Neuron (in vitro differentiated cells): Measurements from ENCODE around the gene UBE2I.
"Not testable (repeated sequence)": the region's sequence is repeated elsewhere in the genome, so short reads cannot be mapped to it uniquely, and the experiment has no call there.

Experiments
- H2AFZ ChIP-seq: one replicate; pipeline ENCODE4 v1.6.1; 2013; ENCODE audit warnings: low read depth, mild to moderate bottlenecking, inconsistent platforms, low read length, moderate library complexity
- H3K27me3 ChIP-seq: one replicate; pipeline ENCODE4 v1.6.1; 2013; ENCODE audit warnings: low read length; ENCODE audit not compliant: insufficient read depth
- H3K36me3 ChIP-seq: one replicate; pipeline ENCODE4 v1.6.1; 2013; ENCODE audit warnings: low read length; ENCODE audit not compliant: insufficient read depth
- H3K4me1 ChIP-seq: one replicate; pipeline ENCODE4 v1.6.1; 2013; ENCODE audit warnings: low read length; ENCODE audit not compliant: insufficient read depth
- H3K4me3 ChIP-seq: 2 replicates; pipeline ENCODE4 v1.5.1; 2013; ENCODE audit warnings: mild to moderate bottlenecking, low read length, moderate library complexity
- H3K9me3 ChIP-seq: one replicate; pipeline ENCODE4 v1.6.1; 2013; ENCODE audit warnings: low read length

Gene UBE2I

DNA sequence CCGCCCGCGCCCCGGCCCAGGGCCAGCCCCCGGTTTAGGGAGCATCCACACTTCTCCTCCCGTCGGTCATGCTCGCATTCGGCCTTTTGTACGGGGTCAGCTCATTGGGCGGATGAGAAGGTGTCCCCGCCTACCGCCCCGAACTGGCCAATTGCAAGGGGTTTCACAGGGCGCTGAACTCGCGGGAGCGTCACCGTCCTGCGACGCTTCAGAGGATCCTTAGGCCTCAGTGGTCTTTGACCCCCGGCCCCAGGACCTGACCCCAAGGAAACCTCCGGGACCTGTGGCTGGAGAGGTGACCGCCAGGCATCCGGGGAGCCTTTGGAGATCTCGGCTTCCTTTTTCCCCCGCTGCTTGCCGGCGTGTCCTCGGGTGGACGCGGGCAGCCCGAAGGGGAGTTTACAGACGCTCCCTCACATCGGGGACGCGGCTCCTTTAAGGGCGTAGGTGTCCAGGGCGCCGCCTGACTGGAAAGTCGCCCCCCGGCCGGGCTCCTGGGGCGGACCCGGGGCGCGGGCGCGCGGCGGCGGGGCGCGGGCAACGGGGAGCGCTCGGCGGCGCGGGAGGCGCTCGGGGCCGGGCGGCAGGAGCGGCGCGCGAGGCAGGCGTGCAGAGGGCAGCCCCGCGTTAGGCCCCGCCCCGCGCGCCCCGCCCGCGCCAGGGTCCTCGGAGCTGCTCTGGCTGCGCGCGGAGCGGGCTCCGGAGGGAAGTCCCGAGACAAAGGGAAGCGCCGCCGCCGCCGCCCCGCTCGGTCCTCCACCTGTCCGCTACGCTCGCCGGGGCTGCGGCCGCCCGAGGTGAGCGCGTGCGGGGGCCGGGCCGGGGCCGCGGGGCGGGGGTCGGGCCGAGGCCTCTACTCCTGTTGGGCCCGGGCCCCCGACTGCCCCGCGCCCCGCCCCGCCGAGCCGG, at the start of gene UBE2I:
Gene UBE2I, plus strand, starts transcription at position 660 of the 909 bp plus-strand sequence. CDS start 4,395 bp downstream, outside the sequence.
- Histone ChIP-seq H3K27me3 (no peaks in the 10 kb centered on the region), H3K4me1 (peaks cover 24% of the 10 kb centered on the region), H3K4me3 (peak within 1 kb of the TSS; percentile 89), H2AFZ (peak within 1 kb of the TSS; percentile 58), H3K9me3 (no peaks in the 10 kb centered on the region), H3K36me3 (peaks cover 24% of the 10 kb centered on the region)

DNA sequence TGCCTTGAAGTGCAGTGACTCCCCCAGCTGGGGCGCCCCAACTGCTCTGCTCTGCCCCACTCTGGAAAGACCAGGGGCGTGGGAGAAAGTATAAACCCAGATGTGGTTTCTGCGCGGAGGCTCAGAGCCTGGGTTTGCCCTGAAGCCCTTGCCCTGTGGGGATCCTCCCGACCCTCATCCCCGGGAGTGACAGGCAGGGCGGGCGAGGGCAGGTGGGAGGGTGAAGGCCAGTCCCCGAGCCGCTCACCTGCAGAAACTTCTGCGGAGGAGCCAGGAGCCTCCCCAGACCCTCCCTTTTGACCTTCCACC, 49.7 kb upstream of the UBE2I start:
- Histone ChIP-seq H3K9me3 (no peaks in the 10 kb centered on the region), H3K4me1 (no peaks in the 10 kb centered on the region), H3K27me3 (peaks cover 42% of the 10 kb centered on the region), H3K36me3 (no peaks in the 10 kb centered on the region), H2AFZ (no peak overlapping the region), H3K4me3 (no peak overlapping the region)

DNA sequence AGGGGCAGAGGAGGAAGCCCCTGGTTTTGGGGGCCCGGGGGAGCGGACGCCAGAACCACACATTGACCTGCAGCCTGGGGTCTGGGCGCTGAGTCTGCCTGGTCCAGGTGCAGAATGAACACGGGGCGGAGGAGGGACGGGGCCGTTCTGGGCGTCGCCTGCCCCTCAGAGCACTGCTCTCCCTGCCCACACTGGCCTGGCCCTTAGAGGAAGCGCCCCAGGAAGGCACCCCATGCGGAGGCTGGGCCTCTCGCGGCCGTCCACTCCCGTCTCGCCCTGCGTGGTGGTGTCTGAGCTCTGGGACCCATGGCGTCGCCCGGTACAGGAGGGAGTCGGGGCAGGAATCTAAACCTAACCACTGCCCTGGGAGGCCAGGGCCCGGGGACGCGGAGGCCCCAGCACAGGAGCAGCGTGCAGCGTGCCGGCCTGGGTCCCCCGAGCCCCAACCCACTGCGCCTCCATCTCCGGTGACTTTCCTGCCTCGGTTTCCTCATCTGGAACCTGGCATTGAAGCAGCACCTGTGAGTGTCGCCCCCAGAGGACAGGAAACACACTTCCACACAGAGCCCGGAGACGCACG, 49.2 kb upstream of the UBE2I start:
- peaks cover 42% of the 10 kb centered on the region for H3K27me3 ChIP-seq
- H3K9me3 ChIP-seq, result peaks cover 2% of the 10 kb centered on the region
- no peak overlapping the region for H3K4me3 ChIP-seq
- H3K36me3 ChIP-seq, result no peaks in the 10 kb centered on the region
- no peaks in the 10 kb centered on the region for H3K4me1 ChIP-seq
- H2AFZ ChIP-seq, result no peak overlapping the region

DNA sequence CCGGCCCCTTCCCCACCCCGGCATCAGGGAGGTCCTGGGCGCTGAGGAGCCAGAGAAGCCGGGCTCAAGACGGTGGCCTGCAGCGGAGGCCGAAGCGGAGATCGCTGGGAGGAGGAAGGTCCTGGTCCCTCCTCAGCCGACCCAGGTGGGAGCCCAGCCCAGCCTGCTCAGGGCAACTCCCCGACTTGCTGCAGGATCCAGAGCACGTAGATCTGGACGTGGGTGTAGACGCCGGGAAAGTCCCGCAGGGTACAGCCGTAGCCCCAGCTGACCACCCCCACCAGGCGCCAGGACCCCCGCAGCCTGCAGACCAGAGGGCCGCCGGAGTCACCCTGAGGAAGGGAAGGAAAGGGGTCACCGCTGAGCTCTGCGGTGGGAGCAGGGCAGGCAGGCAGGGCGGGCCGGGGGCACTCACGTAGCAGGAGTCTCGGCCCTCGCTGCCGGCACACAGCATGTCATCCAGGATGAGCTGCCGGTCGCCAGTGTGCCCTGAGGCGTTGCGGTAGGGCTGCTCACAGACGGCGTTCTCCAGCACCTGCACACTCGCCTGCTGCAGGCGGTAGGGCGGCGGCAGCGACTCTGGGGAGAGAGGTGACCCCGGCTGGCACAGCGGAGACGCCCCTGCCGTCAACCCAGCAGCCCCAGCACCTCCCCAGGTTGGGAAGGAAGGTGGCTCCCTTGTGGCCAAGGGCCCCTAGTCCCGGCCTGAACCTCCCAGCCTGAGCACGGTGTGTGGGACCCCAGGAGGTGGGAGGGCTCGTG, 48.1 kb upstream of the UBE2I start:
- H3K36me3 ChIP-seq, result no peaks in the 10 kb centered on the region
- peaks cover 2% of the 10 kb centered on the region for H3K9me3 ChIP-seq
- peaks cover 42% of the 10 kb centered on the region for H3K27me3 ChIP-seq
- H3K4me1 ChIP-seq, result no peaks in the 10 kb centered on the region
- no peak overlapping the region for H2AFZ ChIP-seq
- H3K4me3 ChIP-seq, result no peak overlapping the region

DNA sequence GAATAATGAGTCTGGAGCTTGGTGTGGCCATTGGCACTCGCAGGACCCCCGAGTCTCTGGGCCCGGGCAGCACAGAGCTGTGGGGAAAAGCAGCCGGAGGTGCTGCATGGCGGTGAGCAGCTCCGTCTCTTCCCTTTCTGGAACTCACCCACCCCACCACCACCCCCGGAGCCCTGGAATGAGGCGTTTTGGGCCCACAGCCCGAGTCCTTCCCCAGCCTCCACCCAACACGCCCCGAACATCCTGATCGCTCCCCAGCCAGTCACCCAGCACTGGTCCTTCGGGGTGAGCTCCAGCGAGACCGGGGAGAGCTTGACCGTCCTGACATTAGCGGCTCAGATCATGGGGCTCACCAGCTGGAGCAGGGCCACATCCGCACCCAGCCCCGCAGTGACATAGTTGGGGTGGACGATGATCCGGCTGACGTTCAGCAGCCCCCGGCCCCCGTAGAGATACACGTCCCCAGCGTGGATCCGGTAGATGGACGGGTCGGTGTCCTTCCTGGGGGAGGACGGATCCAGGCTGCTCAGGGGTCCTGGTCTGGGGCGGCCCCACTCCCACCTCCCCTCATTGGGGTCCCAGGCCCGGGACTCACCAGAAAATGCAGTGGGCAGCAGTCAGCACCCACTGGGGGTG, 47.1 kb upstream of the UBE2I start:
- H3K27me3 ChIP-seq, result peaks cover 42% of the 10 kb centered on the region
- peaks cover 2% of the 10 kb centered on the region for H3K9me3 ChIP-seq
- no peaks in the 10 kb centered on the region for H3K4me1 ChIP-seq
- H2AFZ ChIP-seq, result no peak overlapping the region
- no peak overlapping the region for H3K4me3 ChIP-seq
- no peaks in the 10 kb centered on the region for H3K36me3 ChIP-seq

DNA sequence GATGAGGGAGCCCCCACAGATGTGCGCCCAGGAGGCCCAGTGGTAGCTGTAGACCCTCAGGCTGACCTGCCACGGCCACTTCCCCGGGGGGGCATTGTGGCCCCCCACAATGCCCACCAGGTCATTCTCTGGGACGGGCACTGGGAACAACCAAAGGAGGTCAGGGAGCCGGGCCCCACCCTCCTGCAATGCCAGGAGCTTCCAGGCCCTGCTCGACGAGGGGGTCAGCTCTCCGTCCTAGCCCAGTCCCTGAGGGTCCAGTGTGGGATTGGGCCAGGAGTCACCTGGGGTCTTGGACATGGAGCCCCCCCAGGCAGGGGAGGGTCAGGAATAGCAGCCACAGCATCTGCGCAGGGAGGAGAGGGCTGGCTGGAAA, 46.6 kb upstream of the UBE2I start:
- H3K36me3 ChIP-seq, result no peaks in the 10 kb centered on the region
- H3K27me3 ChIP-seq, result peaks cover 39% of the 10 kb centered on the region
- H3K9me3 ChIP-seq, result peaks cover 2% of the 10 kb centered on the region
- no peak overlapping the region for H2AFZ ChIP-seq
- no peaks in the 10 kb centered on the region for H3K4me1 ChIP-seq
- H3K4me3 ChIP-seq, result no peak overlapping the region

DNA sequence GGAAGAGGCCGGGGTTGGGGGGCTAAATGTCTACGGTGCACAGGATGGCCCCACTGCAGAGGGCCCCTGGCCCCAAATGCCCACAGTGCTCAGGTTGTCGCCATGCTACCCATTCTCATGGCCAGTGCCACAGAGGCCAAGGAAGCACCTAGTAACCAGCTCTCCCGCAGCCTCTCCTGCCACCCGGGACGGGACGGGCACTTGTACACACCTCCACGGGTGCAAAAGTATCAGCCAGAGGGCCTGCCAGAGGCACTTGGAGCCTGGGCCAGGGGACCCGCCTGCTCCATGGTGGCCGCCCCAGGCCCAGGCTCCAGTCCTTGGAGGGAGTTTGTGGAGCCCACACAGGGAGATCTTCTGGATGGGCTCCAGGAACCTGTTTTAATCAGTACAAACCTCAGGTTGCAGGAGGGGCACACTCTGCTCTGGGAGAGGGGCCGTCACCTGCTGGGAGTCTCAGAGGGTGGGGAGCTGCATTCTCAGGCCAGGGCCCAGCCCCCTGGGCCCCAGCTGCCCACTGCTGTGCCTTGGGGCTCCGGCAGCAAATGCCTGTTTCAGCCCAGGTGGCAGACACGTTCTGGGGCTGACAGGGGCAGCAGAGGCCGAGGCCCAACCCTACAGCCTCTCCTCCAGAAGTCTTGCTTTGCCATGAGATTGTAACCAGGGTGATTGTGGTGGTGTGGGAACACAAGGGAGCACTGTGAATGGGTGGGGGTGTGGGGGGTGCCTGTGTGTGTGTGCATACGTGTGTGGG, 45.7 kb upstream of the UBE2I start:
- no peaks in the 10 kb centered on the region for H3K4me1 ChIP-seq
- H3K4me3 ChIP-seq, result no peak overlapping the region
- H3K9me3 ChIP-seq, result peaks cover 2% of the 10 kb centered on the region
- H3K36me3 ChIP-seq, result no peaks in the 10 kb centered on the region
- H3K27me3 ChIP-seq, result peaks cover 38% of the 10 kb centered on the region
- no peak overlapping the region for H2AFZ ChIP-seq

DNA sequence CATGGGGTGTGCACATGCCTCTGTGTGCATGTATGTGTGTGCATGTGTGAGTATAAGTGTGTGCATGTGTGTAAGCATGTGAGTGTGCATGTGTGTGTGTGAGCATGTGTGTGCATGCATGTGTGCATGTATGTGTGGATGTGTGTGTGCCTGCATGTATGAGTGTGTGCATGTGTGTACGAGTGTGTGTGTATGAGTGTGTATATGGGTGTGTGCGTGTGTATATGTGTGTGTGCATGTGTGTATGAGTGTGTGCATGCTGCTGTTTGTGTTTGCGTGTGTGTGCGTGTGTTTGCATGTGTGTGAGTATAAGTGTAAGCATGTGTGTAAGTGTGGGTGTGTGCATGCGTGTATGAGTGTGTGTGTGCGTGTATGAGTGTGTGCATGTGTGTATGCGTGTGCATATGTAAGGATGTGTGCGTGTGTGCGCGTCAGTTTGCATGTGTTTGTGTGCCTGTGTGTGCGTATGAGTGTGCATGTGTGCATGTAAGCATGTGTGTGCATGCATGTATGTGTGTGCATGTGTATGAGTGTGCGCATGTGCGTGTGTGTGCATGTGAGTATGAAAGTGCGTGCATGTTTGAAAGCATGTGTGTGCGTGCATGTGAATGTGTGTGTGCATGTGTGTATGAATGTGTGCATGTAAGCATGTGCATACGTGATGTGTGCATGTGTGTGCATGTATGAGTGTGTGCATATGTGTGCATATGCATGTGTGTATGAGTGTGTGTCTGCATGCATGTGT, 44.9 kb upstream of the UBE2I start:
- Histone ChIP-seq H3K36me3 (no peaks in the 10 kb centered on the region), H3K4me3 (no peak overlapping the region), H3K27me3 (peaks cover 30% of the 10 kb centered on the region), H3K4me1 (no peaks in the 10 kb centered on the region), H2AFZ (no peak overlapping the region), H3K9me3 (peaks cover 2% of the 10 kb centered on the region)

DNA sequence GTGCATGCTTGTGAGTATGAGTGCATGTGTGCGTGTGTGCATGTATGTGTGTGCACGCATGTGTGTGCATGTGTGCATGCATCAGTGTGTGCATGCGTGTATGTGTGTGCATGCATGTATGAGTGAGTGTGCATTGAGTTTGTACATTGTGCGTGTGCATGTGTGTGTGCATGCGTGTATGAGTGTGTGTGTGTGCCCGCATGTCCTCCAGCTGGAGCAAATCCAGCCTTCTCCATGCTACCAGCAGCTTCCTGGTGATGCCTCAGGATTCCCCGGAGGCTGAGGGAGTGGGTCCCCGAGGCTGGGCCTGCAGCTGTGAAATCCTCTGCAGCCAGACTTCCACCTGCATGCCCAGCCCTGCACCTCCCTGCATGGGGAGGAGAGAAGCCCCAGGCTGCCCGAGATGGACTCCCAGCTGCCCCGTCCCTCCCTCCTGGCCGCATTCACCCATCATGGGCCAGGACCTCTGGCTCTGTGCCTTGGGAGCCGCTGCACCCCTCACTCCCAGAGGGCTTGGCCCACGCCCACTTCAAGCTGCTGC, 44.3 kb upstream of the UBE2I start:
- no peaks in the 10 kb centered on the region for H3K4me1 ChIP-seq
- peaks cover 2% of the 10 kb centered on the region for H3K9me3 ChIP-seq
- no peak overlapping the region for H2AFZ ChIP-seq
- no peaks in the 10 kb centered on the region for H3K36me3 ChIP-seq
- H3K4me3 ChIP-seq, result no peak overlapping the region
- H3K27me3 ChIP-seq, result peaks cover 24% of the 10 kb centered on the region

DNA sequence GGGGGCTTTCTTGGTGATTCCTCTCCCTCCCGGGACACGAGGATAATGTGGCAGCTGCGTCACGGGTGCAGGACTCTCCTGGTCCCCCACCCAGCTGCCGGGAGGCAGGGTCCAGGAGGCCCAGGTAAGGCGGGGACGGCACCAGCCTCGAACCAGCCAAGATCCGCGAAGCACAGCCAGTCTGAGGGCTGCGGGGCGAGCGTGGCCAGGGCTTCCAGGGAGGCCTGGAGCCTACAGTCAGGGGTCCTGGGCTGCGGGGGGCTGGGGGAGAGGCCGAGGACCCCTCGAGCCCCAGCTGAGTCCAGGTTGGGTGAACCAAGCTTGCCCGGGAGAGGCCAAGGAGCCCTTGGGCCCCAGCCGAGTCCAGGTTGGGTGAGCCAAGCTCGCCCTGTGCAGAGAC, 43.6 kb upstream of the UBE2I start:
- H3K9me3 ChIP-seq, result peaks cover 2% of the 10 kb centered on the region
- H3K4me1 ChIP-seq, result no peaks in the 10 kb centered on the region
- peaks cover 18% of the 10 kb centered on the region for H3K27me3 ChIP-seq
- H3K36me3 ChIP-seq, result no peaks in the 10 kb centered on the region
- no peak overlapping the region for H3K4me3 ChIP-seq
- H2AFZ ChIP-seq, result no peak overlapping the region

DNA sequence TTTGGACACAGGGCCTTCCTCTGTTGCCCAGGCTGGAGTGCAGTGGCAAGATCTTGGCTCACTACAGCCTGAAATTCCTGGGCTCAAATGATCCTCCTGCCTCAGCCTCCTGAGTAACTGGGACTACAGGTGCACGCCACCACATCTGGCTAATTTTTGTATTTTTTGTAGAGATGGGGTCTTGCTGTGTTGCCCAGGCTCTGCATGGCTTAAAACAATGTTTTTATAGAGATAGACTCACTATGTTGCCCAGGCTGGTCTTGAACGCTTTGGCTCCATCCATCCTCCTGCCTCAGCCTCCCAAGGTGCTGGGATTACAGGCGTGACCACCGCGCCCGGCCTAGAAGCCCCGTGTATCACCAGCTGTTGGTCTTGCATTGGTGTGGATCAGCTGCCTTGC, 40.0 kb upstream of the UBE2I start:
- not testable (repeated sequence) for H2AFZ ChIP-seq, H3K27me3 ChIP-seq, H3K9me3 ChIP-seq, H3K36me3 ChIP-seq, H3K4me1 ChIP-seq, H3K4me3 ChIP-seq

DNA sequence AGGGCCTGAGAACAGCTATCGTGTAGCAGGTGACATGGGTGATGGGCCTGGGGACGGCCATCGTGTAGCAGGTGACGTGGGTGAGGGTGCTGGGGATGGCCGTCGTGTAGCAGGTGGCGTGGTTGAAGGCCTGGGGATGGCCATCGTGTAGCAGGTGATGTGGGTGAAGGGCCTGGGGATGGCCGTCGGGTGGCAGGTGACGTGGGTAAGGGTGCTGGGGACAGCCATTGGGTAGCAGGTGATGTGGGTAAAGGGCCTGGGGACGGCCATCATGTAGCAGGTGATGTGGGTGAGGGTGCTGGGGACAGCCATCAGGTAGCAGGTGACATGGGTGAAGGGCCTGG, 38.1 kb upstream of the UBE2I start:
- no peaks in the 10 kb centered on the region for H3K36me3 ChIP-seq
- H2AFZ ChIP-seq, result no peak overlapping the region
- H3K9me3 ChIP-seq, result no peaks in the 10 kb centered on the region
- no peaks in the 10 kb centered on the region for H3K4me1 ChIP-seq
- peaks cover 5% of the 10 kb centered on the region for H3K27me3 ChIP-seq
- H3K4me3 ChIP-seq, result no peak overlapping the region
